ENCODE measurements around the gene CHST2. TPM values are rescaled to one million over a fixed set of nuclear protein-coding genes. Genes with fewer than 3 reads are reported as not detected.

CHST2 gene
- total RNA-seq, 1 donor from 2014 or later = 5.9 TPM

DNA sequence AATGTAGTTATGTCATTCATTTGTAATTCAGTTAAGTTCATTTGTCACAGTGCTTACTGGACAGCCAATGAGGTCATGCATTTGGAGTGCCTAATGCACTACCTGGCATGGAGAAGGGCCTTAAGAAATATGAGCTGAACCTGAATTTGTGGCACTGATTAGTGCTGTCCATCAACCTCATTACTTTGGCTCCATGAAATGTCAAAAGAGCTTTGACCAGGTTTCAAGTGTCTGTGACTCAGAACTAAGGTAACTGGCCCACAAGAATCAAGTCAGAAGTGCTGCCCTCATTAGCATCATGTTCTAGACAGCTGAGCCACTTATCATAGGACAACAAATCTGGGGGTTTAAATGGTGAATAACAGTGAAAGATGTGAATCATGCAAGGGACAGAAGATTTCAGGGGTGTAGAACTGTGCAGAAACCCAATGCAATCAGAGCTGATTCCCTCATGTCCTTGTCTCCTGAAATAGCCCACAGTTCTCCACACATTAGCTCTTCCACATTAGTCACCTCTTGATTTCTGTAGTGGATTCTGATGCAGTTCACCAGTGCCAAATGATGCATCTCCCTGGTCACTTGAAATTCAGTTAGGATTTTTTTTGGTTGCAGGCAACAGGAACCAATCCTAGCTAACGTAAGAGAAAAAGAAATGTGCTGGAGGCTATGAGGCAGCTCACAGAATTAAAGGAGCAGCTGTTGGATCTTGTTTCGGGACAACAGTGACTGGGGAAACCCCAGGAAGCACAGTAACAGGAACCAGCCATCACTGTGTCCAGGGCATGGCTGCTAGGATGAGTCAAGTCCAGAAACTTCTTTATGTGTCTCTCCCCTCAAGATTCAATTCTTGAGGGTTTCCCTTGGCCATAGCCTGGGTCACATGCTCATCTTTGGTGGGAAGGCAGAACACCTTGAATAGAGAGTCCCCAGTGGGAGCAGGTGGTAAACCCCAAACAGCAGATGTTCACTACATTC, 38.7 kb downstream of the CHST2 start:
- Mint-ChIP-seq H3K4me3 (no peak overlapping the region), H3K27me3 (ENCODE audit: insufficient read depth, low read depth) (peaks cover 2% of the 10 kb centered on the region), H3K9me3 (no peaks in the 10 kb centered on the region), H3K4me1 (peaks cover 10% of the 10 kb centered on the region), H3K36me3 (no peaks in the 10 kb centered on the region), H3K27ac (no peak overlapping the region)
- no peaks in the 10 kb centered on the region for H3K9me3 ChIP-seq (ENCODE audit: low read depth)
- no peak overlapping the region for H3K4me3 ChIP-seq
- H3K79me2 ChIP-seq (ENCODE audit: low read depth) = no peaks in the 10 kb centered on the region
- no peak overlapping the region for H3K27ac ChIP-seq
- H3F3A ChIP-seq (ENCODE audit: low read depth) = peaks cover 2% of the 10 kb centered on the region
- H3K9ac ChIP-seq = no peak overlapping the region
- H3K4me2 ChIP-seq = no peak overlapping the region
- H3K27me3 ChIP-seq = no peaks in the 10 kb centered on the region
- H4K20me1 ChIP-seq (ENCODE audit: low read depth) = no peaks in the 10 kb centered on the region
- peaks cover under 1% of the 10 kb centered on the region for H3K4me1 ChIP-seq
- TF ChIP-seq EZH2phosphoT487 (IDR thresholded peaks at IDR 0.05) = no peak
- TF ChIP-seq EZH2 (IDR thresholded peaks at IDR 0.05) = no peak
- TF ChIP-seq CTCF (IDR thresholded peaks at IDR 0.05) = no peak
- H2AFZ ChIP-seq (replicated peaks) = no peak overlapping the region
- no peaks in the 10 kb centered on the region for H3K36me3 ChIP-seq
- no peak for DNase-seq (ENCODE audit: low spot score)

- peak overlapping the region; percentile 69 for H3K27ac Mint-ChIP-seq
- DNase-seq (ENCODE audit: low spot score) = no peak
Observed at GRCh38 chr3:143160437-143160836, 40.9 kb downstream of the CHST2 start.

GRCh38 chr3:143163562-143164100, 44.1 kb downstream of the CHST2 start:
- Histone ChIP-seq H2AFZ (replicated peaks) (no peak overlapping the region), H4K20me1 (ENCODE audit: low read depth) (no peaks in the 10 kb centered on the region), H3F3A (ENCODE audit: low read depth) (peaks cover 11% of the 10 kb centered on the region), H3K27me3 (no peaks in the 10 kb centered on the region), H3K4me3 (no peak overlapping the region), H3K79me2 (ENCODE audit: low read depth) (no peaks in the 10 kb centered on the region), H3K4me2 (no peak overlapping the region), H3K4me1 (peaks cover 10% of the 10 kb centered on the region), H3K36me3 (no peaks in the 10 kb centered on the region), H3K27ac (no peak overlapping the region), H3K9me3 (ENCODE audit: low read depth) (no peaks in the 10 kb centered on the region), H3K9ac (no peak overlapping the region)
- Mint-ChIP-seq H3K4me3 (no peak overlapping the region), H3K9me3 (no peaks in the 10 kb centered on the region), H3K36me3 (no peaks in the 10 kb centered on the region), H3K27me3 (ENCODE audit: insufficient read depth, low read depth) (peaks cover 2% of the 10 kb centered on the region), H3K4me1 (peaks cover 27% of the 10 kb centered on the region), H3K27ac (no peak overlapping the region)
- DNase-seq (ENCODE audit: low spot score) = peak; percentile 41
- TF ChIP-seq CTCF (IDR thresholded peaks at IDR 0.05) (no peak), EZH2phosphoT487 (IDR thresholded peaks at IDR 0.05) (no peak), EZH2 (IDR thresholded peaks at IDR 0.05) (no peak)

More at GRCh38 chr3:143160437-143160836, 40.9 kb downstream of the CHST2 start:
- no peaks in the 10 kb centered on the region for H3K36me3 ChIP-seq
- H3K4me1 ChIP-seq = peaks cover 10% of the 10 kb centered on the region
- peaks cover 2% of the 10 kb centered on the region for H3K27me3 Mint-ChIP-seq (ENCODE audit: insufficient read depth, low read depth)
- no peaks in the 10 kb centered on the region for H3K27me3 ChIP-seq
- no peaks in the 10 kb centered on the region for H3K9me3 ChIP-seq (ENCODE audit: low read depth)
- H2AFZ ChIP-seq (replicated peaks) = peak overlapping the region; percentile 67
- no peak overlapping the region for H3K27ac ChIP-seq
- H3F3A ChIP-seq (ENCODE audit: low read depth) = peaks cover 11% of the 10 kb centered on the region
- peaks cover 27% of the 10 kb centered on the region for H3K4me1 Mint-ChIP-seq
- H3K36me3 Mint-ChIP-seq = no peaks in the 10 kb centered on the region
- TF ChIP-seq EZH2phosphoT487 (IDR thresholded peaks at IDR 0.05) (no peak), EZH2 (IDR thresholded peaks at IDR 0.05) (no peak), CTCF (IDR thresholded peaks at IDR 0.05) (no peak)
- no peak overlapping the region for H3K4me3 ChIP-seq
- H3K79me2 ChIP-seq (ENCODE audit: low read depth) = no peaks in the 10 kb centered on the region
- no peaks in the 10 kb centered on the region for H4K20me1 ChIP-seq (ENCODE audit: low read depth)
- H3K9me3 Mint-ChIP-seq = no peaks in the 10 kb centered on the region
- H3K9ac ChIP-seq = no peak overlapping the region
- no peak overlapping the region for H3K4me3 Mint-ChIP-seq
- H3K4me2 ChIP-seq = no peak overlapping the region
